CD4-positive, alpha-beta T cell treated with Interleukin-12 subunit alpha and Interleukin-12 subunit beta, for 1 hour (primary cell): ENCODE results near the gene CFAP221.

Experiments used
- DNase-seq: peaks from one replicate; pipeline ENCODE4 v3.0.0-alpha.2; 2020

Gene CFAP221

GRCh38 chr2:119537792-119538191 is 6.5 kb upstream of the CFAP221 start:
- no peak for DNase-seq

GRCh38 chr2:119541476-119541875 is 2.8 kb upstream of the CFAP221 start:
- no peak for DNase-seq

GRCh38 chr2:119544939-119545475 is 758 bp downstream of the CFAP221 start:
- no peak for DNase-seq

GRCh38 chr2:119545754-119546446 is 1.7 kb downstream of the CFAP221 start:
- no peak for DNase-seq

GRCh38 chr2:119546447-119546767 is 2.2 kb downstream of the CFAP221 start:
- no peak for DNase-seq

GRCh38 chr2:119548516-119549120 is 4.4 kb downstream of the CFAP221 start:
- no peak for DNase-seq

GRCh38 chr2:119549241-119549640 is 5.0 kb downstream of the CFAP221 start:
- no peak for DNase-seq

- no peak for DNase-seq
These were observed 6.1 kb downstream of the CFAP221 start for GRCh38 chr2:119550346-119550745.

- no peak for DNase-seq
These were observed 6.6 kb downstream of the CFAP221 start for GRCh38 chr2:119550856-119551255.

- no peak for DNase-seq
These were observed 8.7 kb downstream of the CFAP221 start for GRCh38 chr2:119552902-119553301.

- no peak for DNase-seq
These were observed 9.6 kb downstream of the CFAP221 start for GRCh38 chr2:119553687-119554344.

- no peak for DNase-seq
These were observed 21.2 kb downstream of the CFAP221 start for GRCh38 chr2:119565481-119565880.

- no peak for DNase-seq
These were observed 23.0 kb downstream of the CFAP221 start for GRCh38 chr2:119567292-119567691.

GRCh38 chr2:119574108-119574815 is 30.0 kb downstream of the CFAP221 start:
- DNase-seq: no peak

- DNase-seq: no peak
These were observed 30.6 kb downstream of the CFAP221 start for GRCh38 chr2:119574864-119575263.

GRCh38 chr2:119575439-119575838 is 31.2 kb downstream of the CFAP221 start:
- no peak for DNase-seq

- no peak for DNase-seq
These were observed 35.4 kb downstream of the CFAP221 start for GRCh38 chr2:119579424-119580295.

- DNase-seq: no peak
These were observed 36.4 kb downstream of the CFAP221 start for GRCh38 chr2:119580550-119581072.

GRCh38 chr2:119583291-119583690 is 39.0 kb downstream of the CFAP221 start:
- no peak for DNase-seq

- DNase-seq: no peak
These were observed 40.2 kb downstream of the CFAP221 start for GRCh38 chr2:119584469-119584868.

GRCh38 chr2:119586085-119586484 is 41.8 kb downstream of the CFAP221 start:
- DNase-seq: no peak

- no peak for DNase-seq
These were observed 46.6 kb downstream of the CFAP221 start for GRCh38 chr2:119590873-119591272.
